Dedifferentiated amniotic fluid mesenchymal stem cell (primary cell): ENCODE results near the gene TARS3.

ENCODE experiments used
- DNase-seq: peaks from one replicate; pipeline ENCODE4 v3.0.0-alpha.2; 2016; ENCODE audit errors: extremely low spot score

Gene TARS3

GRCh38 chr15:101604124-101604874 lies 120.0 kb downstream of the TARS3 start:
- no peak for DNase-seq
